HG02943 (cell line): Measurements from ENCODE around the gene TDRD7.

ENCODE experiments used
- ATAC-seq: cut with Tn5 transposase; IDR thresholded peaks from one replicate; pipeline ENCODE4 v1.9.1; 2021; ENCODE audit warnings: mild to moderate bottlenecking, low read depth, moderate library complexity; ENCODE audit not compliant: unreplicated experiment

TDRD7 gene

GRCh38 chr9:97521576-97522333, 109.9 kb downstream of the TDRD7 start:
- ATAC-seq = no peak

- ATAC-seq = no peak
Observed at GRCh38 chr9:97524424-97524823, 112.5 kb downstream of the TDRD7 start.

- ATAC-seq = no peak
Observed at GRCh38 chr9:97525451-97525850, 113.6 kb downstream of the TDRD7 start.

- ATAC-seq = no peak
Observed at GRCh38 chr9:97526895-97527575, 115.1 kb downstream of the TDRD7 start.

GRCh38 chr9:97527626-97528528, 116.0 kb downstream of the TDRD7 start:
- ATAC-seq = no peak

- no peak for ATAC-seq
Observed at GRCh38 chr9:97528529-97529230, 116.8 kb downstream of the TDRD7 start.

- ATAC-seq = no peak
Observed at GRCh38 chr9:97529363-97530076, 117.6 kb downstream of the TDRD7 start.

- no peak for ATAC-seq
Observed at GRCh38 chr9:97531888-97532376, 120.0 kb downstream of the TDRD7 start.

- no peak for ATAC-seq
Observed at GRCh38 chr9:97534185-97534584, 122.3 kb downstream of the TDRD7 start.

- ATAC-seq = no peak
Observed at GRCh38 chr9:97534961-97535594, 123.2 kb downstream of the TDRD7 start.

- no peak for ATAC-seq
Observed at GRCh38 chr9:97535771-97536170, 123.9 kb downstream of the TDRD7 start.

GRCh38 chr9:97536480-97536879, 124.6 kb downstream of the TDRD7 start:
- ATAC-seq = no peak

GRCh38 chr9:97543561-97543960, 131.7 kb downstream of the TDRD7 start:
- no peak for ATAC-seq

GRCh38 chr9:97545486-97545885, 133.6 kb downstream of the TDRD7 start:
- ATAC-seq = no peak
